Measurements from ENCODE around the gene C1orf159. TPM values are rescaled to one million over a fixed set of nuclear protein-coding genes. Genes with fewer than 3 reads are reported as not detected.

The C1orf159 gene
- total RNA-seq, 1 donor from 2014 or later, result 20.2 TPM

DNA sequence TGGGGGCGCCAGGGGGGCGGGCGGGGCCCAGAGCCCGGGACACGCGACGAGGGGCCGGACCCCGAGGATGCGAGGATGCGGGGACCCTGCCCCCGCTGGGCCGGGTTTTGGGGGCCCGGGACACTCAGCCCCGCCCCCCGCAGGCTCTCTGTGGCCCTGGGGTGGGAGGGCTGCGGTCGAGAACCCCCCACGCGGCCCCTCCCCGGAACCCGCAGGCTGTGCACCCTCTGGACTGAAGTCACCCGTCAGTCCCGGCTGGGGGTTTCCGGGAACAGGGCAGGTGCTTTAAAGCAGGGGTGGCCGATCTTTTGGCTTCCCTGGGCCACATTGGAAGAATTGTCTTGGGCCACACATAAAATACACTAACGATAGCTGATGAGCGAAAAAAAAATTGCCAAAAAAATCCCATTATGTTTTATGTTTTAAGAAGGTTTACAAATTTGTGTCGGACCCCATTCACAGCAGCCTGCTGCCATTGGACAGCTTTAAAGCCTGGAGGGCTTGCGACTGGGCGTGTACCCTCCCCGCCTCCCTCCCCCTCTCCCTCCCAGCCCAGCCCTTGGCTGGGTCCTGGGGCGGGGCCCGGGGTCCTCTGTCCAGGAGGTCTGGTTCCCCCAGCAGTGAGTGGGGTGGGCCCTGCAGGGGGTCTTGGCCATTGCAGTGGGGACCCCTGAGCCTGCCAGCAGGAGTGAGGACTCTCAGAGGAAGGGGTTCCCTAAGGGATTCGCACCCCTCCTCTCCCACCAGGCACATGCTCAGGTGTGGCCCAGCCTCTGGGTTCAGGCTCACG, 21.6 kb upstream of the C1orf159 start:
- H3K4me3 ChIP-seq (ENCODE audit: low read depth, low read length), result no peak overlapping the region
- no peak for DNase-seq (ENCODE audit: low read depth)
- TF ChIP-seq CTCF (conservative IDR thresholded peaks at IDR 0.05; ENCODE audit: low read depth, low read length), result no peak

DNA sequence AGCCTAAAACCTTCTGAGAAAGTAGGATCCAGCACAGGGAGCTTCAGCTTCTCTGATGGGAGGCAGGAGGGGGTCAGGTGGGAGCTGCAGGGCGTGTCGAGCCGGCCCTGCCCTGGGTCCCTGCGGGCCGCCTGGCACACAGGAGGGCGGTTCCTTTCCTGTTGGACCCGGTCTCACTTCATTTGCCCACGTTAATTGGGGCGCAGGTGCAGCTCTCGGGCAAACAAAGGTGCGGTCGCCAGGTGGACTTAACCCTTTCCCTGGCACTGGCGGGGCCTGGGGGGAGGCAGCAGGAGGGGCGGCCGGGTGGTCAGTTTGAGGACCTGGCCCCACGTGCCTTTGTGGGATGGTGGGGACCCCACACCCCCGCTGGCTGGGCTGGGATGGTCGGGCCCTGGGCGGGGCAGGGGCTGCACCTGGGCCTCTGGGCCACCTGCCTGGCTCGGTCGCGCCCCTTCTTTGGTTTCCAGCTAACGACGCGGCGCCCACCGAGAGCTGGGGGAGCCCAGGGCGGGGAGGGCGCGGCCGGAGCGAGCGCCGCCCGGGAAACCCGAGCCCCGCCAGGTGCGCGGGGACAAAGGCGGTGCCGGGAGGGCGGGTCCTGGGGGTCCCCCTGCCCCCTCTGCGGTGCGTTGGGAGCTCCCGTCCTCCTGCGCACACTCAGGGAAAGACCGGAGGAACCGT, 20.8 kb upstream of the C1orf159 start:
- no peak for TF ChIP-seq CTCF (conservative IDR thresholded peaks at IDR 0.05; ENCODE audit: low read depth, low read length)
- no peak overlapping the region for H3K4me3 ChIP-seq (ENCODE audit: low read depth, low read length)
- no peak for DNase-seq (ENCODE audit: low read depth)

- no peak overlapping the region for H3K4me3 ChIP-seq (ENCODE audit: low read depth, low read length)
- no peak for DNase-seq (ENCODE audit: low read depth)
- TF ChIP-seq CTCF (conservative IDR thresholded peaks at IDR 0.05; ENCODE audit: low read depth, low read length), result no peak
Measured at GRCh38 chr1:1135339-1136136, 19.6 kb upstream of the C1orf159 start.

DNA sequence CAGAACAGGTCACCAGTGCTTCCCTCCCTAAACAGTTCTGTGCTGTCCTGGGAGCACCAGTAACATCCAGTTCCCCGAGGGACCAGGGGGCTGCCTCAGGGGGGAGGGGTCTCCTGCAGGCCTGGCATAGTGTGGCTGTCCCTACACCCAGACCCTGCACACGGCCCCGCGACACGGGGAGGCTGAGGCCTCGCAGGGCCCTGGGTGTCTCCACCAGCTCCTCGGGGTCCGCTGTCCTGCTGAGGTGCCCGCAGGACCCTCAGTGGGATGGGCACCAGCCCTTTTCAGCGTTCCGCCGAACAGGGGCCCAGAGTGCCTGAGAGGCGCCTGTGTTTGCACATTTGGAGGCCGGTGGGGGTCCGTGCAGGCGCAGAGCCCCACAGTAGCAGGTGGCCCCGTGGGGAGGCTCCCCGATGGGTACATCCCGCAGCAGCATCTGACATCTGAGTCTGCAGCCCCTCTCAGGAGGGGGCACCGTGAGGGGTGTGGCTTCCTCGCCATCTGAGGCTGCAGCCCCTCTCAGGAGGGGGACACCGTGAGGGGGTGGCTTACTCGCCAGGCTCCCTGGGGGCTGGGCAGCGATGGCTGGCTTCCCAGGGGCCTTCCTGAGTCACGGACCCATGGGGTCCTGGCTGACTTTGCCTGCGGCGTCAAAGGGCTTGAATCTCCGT, 18.5 kb upstream of the C1orf159 start:
- no peak for DNase-seq (ENCODE audit: low read depth)
- no peak for TF ChIP-seq CTCF (conservative IDR thresholded peaks at IDR 0.05; ENCODE audit: low read depth, low read length)
- H3K4me3 ChIP-seq (ENCODE audit: low read depth, low read length), result no peak overlapping the region

- no peak for DNase-seq (ENCODE audit: low read depth)
- no peak for TF ChIP-seq CTCF (conservative IDR thresholded peaks at IDR 0.05; ENCODE audit: low read depth, low read length)
- peak overlapping the region; percentile 44 for H3K4me3 ChIP-seq (ENCODE audit: low read depth, low read length)
Measured at GRCh38 chr1:1132956-1133750, 17.3 kb upstream of the C1orf159 start.
